CD4-positive, alpha-beta T cell treated with Interleukin-12 subunit alpha and Interleukin-12 subunit beta, for 1 hour (primary cell): ENCODE results near the gene SDC4.
A peak's percentile ranks its signal among the peaks of the same experiment; 100 is the strongest.

ENCODE experiments used
- DNase-seq: peaks from one replicate; pipeline ENCODE4 v3.0.0-alpha.2; 2020

SDC4 gene

DNA sequence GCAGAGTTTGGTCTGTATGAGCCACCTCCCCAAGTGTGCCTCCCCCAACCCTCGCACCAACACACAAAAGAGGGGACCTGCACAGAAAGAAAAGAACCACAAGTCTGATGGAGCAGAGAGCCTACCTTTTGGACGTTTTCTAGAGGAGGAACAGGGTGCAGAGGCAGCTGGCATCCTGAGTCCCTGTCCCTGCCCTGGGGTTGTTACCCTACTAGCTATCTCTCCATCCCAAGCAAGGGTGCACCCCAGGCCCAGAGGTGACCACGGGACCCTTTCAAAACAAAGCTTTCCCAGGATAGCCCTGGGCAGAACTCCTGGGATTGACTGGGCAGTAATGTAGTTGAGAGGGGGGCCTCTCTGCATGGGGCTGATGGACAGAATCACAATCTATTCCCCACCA is 30.4 kb downstream of the SDC4 start:
- no peak for DNase-seq

DNA sequence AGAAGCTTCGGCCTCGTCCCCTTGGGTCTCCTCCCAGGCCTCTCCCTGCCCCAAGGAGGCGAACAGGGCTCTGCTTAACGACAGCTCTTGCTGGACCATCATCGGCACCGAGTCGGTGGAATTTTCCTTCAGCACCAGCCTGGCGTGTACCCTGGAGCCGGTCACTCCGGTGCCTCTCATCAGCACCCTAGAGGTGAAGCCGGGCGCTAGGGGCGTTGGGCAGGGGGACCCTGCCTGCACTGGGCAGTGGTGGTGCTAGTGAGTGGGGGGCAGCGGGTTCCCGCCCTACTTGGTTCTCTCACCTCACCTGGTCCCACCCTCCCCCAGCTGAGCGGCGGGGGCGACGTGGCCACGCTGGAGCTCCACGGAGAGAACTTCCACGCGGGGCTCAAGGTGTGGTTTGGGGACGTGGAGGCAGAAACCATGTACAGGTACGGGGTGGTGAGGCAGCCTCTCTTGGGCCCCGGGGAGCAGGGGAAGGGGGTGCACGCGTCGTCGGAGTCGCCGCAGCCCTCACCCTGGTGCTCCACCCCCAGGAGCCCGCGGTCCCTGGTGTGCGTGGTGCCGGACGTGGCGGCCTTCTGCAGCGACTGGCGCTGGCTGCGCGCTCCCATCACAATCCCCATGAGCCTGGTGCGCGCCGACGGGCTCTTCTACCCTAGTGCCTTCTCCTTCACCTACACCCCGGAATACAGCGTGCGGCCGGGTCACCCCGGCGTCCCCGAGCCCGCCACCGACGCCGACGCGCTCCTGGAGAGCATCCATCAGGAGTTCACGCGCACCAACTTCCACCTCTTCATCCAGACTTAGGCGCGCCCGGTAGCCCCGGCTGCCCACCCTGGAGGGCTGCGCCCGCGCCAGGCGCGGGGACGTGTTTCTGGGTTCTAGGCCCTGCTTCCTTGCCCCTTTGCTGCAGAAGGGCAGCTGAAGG is 31.8 kb downstream of the SDC4 start:
- DNase-seq, result no peak

DNA sequence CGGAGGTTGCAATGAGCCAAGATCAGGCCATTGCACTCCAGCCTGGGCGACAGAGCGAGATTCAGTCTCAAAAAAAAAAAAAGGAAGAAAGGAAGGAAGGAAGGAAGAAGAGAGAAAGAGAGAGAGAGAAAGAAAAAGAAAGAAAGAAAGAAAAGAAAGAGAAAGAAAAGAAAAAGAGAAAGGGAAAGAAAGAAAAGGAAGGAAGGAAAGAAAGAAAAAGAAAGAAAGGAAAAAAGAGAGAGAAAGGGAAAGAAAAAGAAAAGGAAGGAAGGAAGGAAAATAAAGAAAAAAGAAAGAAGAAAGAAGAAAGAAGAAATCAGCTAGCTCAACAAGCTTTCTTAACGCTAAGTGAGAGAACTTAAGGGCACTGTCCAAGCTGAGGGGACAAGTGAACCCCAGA is 32.6 kb downstream of the SDC4 start:
- no peak for DNase-seq

- no peak for DNase-seq
These were observed 34.3 kb downstream of the SDC4 start for GRCh38 chr20:45313943-45314342.

DNA sequence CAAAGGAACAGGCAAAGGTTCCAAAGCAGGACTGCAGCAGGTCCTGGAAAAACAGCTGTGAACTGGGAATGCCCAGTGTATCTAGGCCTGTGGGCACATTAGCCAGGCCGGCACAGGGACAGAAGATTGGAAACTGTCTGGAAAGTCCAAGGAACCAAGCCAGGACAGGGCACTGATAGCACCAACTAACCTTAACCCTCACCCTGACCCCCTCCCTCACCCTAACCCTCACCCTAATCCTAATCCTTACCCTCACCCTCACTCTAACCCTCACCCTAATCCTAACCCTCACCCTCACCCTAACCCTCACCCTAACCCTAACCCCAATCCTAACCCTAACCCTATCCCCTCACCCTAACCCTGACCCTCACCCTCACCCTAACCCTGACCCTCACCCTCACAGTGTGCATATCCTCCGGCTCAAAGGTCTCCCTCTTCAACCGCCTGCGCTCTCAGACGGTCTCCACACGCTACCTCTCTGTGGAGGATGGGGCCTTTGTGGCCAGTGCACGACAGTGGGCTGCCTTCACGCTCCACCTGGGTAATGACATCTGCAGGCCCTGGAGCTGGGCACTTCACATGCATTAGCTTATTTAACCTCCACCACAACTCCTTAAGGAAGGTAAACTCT is 35.0 kb downstream of the SDC4 start:
- DNase-seq, result no peak

DNA sequence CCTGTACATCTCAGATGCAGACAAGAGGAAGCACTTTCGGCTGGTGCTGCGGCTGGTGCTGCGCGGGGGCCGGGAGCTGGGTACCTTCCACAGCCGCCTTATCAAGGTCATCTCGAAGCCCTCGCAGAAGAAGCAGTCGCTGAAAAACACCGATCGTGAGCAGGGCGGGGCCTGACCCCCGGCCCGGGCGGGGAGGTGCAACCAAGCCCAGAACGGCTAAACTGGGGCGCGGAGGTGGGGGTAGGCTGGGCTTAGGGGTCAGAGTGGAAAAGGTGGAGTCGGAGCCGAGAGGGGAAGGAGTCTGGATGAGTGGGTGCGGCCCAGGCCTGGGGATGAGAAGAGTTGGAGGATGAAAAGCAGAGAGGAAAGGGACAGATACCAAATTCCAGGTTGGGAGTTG is 36.0 kb downstream of the SDC4 start:
- no peak for DNase-seq

DNA sequence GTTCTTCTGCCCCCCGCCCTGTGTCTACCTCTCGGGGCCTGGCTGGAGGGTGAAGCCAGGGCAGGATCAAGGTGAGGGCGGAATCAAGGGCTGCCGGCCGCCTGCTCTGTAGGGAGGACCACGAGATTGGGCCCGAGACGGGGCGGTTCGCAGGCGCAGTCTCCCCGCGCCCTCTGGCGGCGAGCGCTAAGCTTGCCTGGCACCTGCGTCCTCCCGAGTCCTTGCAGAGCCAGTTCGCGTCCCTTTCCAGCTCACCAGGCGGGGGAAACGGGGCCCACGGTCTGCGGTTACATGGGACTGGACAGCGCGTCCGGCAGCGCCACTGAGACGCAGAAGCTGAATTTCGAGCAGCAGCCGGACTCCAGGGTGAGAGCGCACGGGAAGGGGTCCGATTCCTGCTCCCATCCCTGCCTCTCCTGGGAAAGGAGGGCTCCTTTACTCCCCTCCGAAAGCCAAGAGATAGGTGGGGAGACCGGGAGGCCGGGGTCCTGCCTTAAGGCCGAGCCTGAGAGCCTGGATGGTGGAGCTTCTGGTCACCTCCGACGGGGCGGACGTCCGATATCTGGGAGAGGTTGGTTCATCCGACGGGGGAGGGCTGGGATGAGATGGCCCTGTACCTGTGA is 36.5 kb downstream of the SDC4 start:
- DNase-seq, result peak; percentile 55

- DNase-seq, result no peak
These were observed 39.1 kb downstream of the SDC4 start for GRCh38 chr20:45309075-45309474.

DNA sequence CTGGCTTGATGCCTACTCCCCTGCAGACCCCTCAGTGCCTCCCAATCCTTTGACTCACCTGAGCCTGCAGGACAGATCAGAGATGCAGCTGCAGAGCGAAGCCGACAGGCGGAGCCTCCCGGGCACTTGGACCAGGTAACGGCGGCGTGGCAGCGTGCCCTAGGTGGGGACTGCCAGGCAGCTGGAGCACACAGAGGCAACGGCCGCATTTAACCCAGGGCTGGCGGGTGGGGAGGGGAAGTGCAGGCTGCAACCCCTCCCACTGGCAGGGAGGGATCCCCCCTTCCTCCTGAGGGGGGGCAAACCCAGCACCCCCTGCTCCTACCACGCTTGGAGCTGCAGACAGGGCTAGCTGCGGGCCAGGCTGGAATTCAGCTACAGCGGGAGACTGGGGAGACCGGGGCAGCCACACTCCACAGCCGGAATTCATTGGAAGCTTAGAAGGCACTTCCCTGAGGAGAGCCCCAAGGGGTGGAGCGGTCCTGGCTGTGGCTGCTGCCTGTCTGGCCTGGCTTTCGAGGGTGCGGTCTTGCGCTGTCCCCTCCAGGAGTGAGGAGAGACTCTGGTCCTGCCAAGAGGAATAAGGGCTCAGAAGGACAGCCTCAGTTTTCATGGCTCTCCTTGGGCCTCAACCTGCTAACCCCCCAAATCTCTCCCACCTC is 40.0 kb downstream of the SDC4 start, which contains the start of gene MATN4:
Gene MATN4 (minus strand): TSS at position 183 of the 662 bp plus-strand sequence. CDS start 2,717 bp downstream, outside the sequence.
- no peak for DNase-seq

DNA sequence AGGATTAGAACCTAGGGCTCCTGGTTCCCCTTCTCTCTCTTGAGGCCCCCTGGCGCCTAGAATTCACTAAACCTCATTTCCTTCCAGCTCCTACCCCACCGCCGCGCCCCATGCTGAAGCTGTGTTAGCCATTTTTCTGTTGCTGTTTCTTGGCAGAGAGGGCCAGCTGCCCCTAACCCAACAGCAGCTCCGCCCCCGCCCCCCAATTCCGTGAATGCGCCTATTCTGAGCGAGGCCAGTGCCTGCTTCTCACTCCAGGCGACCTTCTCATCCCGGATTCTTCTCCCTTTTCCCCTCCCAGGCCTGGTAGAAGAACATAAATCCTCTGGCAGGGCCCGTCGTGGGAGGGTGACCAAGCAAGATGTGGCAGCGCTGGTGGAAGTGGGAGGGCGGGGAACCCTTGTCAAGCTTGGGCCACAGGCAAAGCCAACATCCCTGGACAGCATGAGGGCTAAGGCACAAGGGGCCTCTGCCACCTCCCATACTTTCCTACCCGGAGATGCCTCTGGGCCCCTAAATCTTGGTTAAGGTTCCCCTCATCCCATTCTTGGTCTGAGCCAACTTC is 41.1 kb downstream of the SDC4 start:
- DNase-seq, result no peak

GRCh38 chr20:45306431-45306982 is 41.7 kb downstream of the SDC4 start, which contains the start of gene RBPJL:
TSS of gene RBPJL (plus strand) at chr20:45306840. CDS start at chr20:45306923, 83 bp downstream.
- DNase-seq, result peak; percentile 32

- no peak for DNase-seq
These were observed 43.0 kb downstream of the SDC4 start for GRCh38 chr20:45305262-45305661.

- DNase-seq, result no peak
These were observed 43.7 kb downstream of the SDC4 start for GRCh38 chr20:45304464-45304999.

DNA sequence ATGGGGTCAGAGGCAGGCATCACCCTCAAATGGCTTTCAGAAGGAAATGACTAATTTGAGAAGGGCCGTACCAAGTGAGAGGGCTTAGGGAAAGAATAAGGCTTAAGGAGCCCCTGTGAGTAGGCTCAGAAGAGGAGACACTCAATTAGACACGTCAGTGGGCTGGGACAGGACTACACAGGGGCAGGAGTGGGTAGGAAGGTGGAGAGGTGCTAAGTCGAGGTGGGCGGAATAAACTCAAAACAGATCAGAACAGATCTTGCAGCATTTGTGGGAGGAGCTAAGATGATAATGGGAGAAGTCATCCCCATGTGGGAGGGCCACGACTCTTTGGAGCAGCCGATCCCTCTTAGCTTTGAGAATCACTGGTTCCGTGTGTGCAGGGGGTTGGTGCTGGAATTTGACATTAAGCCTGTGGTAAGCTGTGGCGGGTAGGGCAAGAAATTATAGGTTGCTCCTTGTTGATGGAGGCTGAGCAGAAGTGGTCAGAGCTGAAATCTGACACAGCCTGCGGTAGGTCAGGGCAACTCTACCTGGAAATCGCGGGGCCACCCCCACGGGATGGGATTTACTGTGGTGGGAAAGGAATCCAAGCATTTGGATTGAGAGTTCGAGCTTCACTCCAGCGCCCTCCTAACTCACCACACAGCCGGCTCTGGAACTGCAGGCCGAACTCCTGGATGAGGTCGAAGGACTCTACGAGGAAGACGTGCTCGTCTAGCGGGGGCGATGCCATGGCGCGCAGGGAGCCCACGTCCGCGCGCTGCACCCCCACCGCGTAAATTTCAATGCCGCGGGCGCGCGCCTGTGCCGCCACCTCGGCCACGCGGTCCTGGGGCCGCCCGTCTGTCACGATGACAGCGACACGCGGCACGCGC is 44.4 kb downstream of the SDC4 start:
- DNase-seq, result no peak

DNA sequence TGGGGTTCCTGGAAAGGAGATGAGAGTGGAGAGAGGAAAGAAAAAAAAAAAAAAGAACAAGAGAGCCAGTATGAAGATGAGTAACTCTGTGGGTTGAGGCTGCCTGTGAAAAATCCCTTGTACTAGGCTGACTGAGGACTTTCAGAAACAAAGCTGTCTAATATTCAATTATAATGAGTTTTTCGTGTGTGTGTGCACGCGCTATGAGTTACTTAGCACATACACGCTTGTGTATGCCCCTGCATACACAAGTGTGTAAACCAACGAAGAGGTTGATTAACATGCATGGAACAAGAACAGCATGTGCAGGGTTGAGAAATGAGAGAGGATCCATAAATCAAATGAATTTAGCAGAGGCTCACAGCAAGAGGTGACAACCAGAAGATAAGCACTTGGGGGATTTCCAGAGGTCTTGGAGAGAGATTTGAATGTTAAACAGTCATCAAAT is 46.4 kb downstream of the SDC4 start:
- no peak for DNase-seq

DNA sequence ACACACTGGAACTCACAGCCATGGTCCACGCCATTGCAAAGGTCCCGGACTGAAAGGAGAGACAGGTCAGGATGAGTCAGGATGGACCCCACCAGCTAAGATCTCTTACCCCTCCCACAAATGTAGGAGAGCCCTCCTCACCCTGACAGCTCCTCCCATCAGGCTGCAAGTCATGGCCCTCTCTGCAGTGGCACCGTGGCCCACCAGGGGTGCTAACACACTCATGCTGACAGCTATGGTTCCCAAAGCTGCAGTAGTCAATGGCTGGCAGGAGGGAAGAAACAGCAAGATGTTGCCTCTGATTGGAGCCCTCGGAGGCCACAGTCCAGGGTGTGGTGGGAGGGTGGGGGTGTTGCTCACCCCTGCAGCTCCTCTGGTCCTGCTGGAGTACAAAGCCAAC is 47.3 kb downstream of the SDC4 start:
- DNase-seq, result no peak

DNA sequence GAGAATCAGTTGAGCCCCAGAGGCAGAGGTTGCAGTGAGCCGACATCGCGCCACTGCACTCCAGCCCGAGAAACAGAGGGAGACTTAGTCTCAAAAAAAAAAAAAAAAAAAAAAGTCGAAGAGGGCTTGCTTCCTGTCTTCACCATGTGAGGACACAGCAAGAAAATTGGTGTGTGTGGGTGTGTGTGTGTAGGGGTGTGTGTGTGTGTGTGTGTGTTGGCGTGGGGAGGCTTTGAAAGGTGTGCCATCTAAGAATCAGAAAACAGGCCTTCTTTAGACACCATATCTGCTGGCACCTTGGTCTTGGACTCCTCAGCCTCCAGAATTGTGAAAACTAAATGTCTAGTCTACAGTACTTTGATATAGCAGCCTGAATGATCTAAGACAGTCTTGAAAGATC is 48.4 kb downstream of the SDC4 start:
- no peak for DNase-seq

DNA sequence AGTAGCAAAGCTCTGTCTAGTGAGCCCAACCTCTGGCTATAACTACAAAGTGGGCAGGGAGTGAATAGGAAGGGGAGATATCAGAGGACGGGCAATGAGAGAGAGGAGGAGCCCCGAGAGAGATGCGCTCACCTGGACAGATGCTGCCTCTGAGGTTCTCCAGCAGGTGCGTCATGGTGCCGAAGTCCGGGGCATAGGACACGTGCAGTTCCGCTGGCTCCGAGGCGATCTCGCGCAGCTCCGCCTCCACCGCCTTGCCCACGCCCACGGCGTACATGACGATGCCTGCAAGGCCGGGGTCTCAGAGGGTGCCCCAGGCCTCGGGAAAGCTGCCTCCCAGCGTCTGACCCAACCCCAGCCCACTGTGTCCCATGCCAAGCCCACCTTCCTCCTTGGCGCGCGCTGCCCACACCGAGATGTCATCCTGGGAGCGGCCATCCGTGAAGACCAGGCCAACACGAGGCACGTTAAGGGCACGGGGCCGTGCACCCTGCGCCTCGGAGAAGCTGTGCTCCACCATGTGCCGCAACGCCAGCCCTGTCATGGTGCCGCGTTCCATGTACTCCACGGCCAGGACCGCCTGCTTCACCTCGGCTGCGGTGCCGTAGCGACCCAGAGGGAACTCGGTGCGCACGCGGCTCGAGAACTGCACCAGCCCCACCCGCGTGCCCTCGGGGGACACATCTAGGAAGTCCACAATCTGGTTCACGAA is 50.3 kb downstream of the SDC4 start:
- no peak for DNase-seq

- no peak for DNase-seq
These were observed 53.6 kb downstream of the SDC4 start for GRCh38 chr20:45294659-45295058.

- DNase-seq, result no peak
These were observed 54.2 kb downstream of the SDC4 start for GRCh38 chr20:45294003-45294368.
